ENCODE data around the gene RABGEF1.
A peak's percentile ranks its signal among the peaks of the same experiment; 100 is the strongest.
"Not testable (repeated sequence)": the region's sequence is repeated elsewhere in the genome, so short reads cannot be mapped to it uniquely, and the experiment has no call there.

RABGEF1 gene

DNA sequence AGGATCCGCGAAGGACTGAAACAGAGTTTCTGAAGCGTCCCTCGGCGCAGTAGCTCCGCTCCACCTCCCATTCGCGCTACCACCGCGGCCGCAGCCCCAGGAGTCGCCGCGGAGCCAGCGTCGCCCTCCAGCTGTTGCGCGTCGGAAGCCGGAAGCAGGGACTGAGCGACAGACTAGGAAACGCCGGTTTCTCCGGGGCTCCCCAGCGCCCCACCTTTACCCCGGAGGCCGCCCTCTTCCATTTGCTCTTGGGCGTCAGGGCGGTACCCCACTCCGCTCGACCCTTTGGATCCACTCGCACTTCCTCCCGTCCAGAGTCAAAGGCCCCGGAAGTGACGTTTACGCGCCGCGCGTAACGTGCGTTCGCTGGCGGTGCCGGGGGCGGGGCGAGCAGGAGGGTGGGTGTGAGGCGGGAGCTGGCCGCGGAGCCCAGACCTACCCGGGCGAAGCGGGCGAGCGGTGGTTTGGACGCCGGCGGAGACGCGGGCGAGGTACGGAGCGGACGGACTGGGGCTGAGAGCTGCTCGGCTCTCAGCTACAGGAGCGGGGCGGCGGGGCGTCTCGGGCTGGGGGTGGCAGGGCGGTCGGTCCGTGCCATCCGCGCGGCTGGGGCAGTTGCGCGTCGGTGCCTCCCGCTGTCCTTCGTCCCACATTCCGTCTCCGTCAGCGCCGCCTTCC, at the start of gene RABGEF1:
TSS of gene RABGEF1 (plus strand) at position 432 of the 678 bp plus-strand sequence. CDS start 31,167 bp downstream, outside the sequence.
- DNase-seq: peak; percentile 97

DNA sequence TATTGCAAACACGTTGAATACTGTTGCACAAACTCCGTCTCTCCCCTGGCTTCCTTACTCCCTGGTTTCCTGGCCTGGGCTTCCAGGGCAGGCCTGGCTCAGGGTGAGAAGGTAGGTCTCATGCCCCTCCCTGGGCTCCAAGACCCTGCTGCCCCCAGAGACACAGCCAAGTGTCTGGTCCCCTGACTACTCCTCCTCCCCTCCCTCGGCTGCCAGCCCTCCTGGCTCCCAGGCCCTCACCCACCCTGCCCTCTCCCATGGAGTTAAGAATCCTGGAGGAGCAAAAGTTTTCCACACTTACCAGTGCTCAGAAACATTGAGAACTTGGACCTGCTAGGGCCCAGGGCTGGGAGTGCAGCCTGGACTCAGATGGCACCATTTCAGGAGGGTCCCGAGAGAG, 47.2 kb upstream of the RABGEF1 start:
- DNase-seq: no peak

DNA sequence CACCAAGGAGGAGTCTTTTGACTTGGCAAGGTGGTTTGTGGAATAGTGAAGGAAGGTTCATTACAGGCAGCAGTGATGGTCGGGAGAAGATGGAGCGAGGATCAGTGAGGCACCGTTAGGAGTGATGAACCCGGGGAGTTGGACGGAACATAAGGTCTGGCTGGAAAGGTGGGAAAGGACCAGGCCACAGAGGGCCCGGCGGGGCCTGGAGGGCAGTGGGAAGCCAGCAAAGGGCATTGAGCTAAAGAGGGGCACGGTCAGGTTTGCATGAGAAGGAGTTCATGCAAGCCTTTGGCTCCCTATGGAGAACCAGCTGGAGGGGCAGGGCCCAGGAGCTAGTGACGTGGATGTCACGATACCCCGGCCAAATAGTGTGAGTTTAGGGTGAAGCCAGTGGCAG, 46.2 kb upstream of the RABGEF1 start:
- DNase-seq: no peak

DNA sequence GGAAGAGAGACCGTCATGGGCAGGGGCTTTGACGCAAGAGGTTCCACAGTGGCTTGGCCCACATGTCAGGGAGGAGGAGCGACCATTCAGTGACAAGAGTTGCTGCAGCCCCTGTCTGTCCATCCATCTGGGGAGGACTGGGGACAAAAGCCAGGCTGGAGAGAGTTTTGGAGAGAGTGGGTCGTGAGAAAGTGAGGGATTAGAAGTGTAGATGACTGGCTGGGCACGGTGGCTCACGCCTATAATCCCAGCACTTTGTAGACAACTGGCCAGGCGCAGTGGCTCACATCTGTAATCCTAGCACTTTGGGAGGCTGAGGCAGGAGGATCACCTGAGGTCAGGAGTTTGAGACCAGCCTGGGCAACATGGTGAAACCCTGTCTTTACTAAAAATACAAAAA, 45.1 kb upstream of the RABGEF1 start:
- DNase-seq: not testable (repeated sequence)

DNA sequence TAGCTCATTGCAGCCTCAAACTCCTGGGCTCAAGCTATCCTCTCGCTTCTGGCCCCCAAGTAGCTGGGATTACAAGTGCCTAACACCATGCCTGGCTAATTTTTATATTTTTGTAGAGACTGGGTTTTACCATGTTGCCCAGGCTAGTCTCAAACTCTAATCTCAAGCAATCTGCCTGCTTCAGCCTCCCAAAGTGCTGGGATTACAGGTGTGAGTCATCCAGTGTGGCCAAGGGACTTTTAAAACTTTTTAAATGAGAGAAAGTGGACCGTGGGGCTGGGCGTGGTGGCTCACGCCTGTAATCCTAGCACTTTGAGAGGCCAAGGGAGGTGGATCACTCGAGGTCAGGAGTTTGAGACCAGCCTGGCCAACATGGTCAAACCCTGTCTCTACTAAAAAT, 44.4 kb upstream of the RABGEF1 start:
- DNase-seq: not testable (repeated sequence)

DNA sequence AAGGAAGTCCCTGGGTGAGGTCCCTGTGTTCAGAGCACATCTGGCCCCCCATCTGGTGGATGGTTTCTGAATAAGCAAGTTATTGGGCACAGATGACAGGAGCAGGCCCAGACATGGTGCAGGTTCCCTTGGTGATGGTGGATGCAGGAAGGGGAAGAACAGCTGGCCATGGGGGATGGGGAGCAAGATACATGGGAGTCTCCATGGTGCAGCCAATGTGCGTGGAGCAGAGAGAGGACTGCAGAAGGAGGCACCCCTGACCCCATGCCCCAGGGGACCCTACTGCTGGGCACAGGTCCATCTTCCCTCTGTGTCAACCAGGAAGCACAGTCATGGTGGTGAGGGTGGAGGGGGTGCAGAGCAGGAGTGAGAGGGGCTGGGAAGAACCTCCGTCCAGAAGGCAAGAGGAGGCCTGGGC, 43.8 kb upstream of the RABGEF1 start:
- DNase-seq: no peak

DNA sequence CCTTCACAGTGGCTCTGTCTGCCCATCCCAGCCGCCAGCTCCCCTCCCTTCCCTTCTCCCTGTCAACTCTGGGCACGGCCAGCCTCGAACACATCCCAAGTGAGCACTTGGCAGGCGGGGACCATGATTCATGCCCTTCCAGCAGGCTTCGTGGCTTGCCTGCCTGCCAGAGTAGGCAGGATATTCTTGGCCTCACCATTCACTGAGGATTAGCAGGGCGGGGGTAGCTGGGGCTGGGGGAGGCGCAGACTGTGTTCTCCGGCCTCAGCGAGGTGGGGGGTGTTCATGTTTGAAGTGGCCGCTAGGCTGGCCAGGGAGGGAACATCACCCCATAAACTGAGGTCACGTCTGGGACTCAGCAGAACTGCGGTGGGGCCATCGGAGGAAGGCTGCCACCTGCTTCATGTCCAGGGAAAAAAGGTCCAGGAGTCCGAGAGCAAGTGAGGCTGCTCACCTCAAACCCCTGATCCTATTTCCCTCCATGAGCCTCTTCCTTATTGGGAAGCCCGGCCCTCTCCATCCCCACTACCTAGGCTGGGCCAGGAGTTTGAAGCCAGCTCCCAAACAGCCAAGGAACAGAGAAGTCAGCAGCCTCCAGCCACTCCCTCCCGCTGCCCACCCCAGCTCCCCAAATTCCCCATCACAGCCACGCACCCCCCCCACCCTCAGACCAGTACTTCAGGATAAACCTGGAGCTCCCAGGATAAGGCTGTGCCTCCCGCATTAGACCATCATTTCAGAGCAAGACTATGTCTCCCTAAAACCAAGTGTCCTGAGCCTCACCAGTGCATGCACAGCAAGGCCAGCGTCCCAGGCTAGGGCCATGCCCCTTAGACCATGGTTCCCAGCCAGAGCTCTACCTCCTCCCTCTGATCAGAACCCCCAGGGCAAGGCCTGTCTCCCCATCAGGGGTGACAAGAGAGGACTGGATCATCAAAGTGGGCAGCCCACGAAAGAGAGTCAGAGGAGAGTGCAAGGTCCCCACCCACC, 42.8 kb upstream of the RABGEF1 start:
- DNase-seq: no peak

DNA sequence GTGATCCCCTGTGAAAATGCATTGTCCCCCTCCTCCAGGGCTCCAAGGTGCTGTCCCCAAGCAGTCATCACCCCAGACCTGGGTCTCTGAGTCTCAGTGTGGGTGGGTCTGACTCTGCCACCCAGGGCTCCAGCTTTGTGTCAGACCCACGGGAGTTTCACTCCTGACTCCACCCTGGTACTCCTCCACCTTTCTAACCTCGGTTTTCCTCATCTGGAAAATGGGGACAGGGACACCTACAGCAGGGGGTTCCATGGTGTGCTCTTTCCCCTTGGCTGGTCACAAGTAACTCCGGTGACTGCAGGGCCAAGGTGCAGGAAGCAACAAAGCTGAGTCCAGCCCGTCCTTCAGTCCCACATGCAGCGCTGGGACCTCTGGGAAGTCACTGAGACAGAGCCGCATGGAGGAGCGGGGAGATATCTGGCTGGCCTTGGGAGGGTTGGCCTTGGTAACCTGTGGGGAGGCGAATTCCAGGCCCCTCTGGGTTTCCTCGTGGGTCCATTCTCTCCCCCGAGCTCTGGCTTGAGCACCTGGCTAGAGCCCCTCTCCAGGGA, 41.8 kb upstream of the RABGEF1 start:
- no peak for DNase-seq

DNA sequence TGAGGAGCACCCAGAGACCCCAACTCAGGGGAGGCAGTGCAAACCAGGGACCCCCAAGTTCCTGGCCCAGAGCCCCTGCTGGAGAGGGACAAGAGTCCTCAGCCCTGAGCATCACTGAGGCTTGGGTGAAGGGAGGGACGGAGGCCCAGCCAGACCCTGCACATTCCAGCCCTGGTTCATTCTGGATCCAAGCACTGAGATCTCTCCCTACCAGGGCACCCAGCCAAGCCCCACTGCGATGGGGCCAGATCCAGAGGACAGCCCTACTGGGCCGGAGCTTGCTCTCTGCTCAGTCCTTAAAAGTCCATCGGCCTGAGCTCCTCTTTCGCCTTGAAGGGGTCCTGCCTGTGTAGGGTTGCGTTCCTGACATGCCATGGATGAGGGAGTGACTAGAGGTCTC, 40.5 kb upstream of the RABGEF1 start:
- DNase-seq: no peak

DNA sequence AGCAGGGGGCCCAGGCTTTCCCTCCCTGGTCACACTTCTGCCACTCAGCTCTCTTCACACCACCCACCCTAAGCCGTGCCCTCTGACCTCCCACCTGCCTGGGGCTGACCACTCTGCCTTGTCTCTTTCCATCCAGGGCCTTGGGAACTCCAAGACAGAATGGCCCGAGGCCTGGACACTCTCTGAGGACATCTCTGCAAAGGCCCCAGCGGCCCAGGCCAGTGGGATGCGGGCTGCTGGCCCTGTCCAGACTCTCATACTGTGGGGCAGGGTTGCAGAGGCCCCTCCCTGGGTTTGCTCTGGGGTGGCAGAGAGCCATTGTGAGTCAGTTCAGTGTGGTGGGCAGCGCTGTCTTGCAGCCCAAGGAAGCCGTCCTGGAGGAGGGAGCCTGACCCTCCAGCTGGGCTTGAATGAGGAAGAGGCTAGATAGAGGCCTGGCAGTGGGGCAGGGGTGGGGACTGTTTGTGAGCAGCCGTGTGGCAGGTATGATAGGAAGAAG, 39.9 kb upstream of the RABGEF1 start:
- no peak for DNase-seq

DNA sequence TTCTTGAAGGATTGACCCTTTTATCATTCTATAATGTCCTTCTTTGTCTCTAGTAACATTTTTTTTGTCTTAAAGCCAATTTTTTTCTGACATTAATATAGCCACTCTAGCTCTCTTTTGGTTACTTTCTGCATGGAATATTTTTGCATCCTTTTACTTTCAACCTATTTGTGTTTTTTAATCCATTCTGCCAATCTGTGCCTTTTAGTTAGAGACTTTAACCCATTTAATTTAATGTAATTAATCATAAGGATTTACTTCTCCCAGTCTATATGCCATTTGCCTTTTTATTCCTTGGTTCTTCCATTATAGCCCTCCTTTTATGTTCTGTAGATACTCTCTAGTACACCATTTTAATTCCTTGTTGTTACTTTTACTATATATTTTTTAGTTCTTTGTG, 32.7 kb upstream of the RABGEF1 start:
- DNase-seq: no peak

DNA sequence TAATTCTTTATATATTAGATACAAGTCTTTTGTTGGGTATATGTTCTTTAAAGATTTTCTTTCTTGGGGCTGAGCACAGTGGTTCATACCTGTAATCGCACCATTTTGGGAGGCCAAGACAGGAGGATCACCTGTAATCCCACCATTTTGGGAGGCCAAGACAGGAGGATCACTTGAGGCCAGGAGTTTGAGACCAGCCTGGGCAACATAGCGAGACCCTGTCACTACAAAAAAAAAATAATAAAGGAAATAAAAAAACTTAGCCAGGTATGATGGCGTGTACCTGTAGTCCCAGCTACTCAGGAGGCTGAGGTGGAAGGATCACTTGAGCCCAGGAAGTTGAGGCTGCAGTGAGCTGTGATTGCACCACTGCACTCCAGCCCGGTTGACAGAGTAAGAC, 29.8 kb upstream of the RABGEF1 start:
- not testable (repeated sequence) for DNase-seq

DNA sequence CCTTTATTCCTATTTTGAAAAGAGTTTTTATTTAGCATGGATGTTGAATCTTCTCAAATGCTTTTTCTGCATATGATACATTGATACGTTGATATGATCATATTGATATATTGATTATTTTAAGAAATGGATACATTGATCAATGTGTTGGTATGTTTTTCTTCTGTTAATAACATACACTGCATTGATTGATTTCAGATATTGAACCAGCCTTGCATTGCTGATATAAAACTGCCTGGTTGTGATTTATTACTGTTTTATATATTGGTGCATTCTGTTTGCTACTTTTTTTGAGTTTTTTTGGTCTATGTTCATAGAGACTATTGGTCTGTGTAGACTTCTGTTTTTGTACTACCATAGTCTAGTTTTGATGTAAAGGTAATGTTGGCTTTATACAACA, 26.8 kb upstream of the RABGEF1 start:
- no peak for DNase-seq

DNA sequence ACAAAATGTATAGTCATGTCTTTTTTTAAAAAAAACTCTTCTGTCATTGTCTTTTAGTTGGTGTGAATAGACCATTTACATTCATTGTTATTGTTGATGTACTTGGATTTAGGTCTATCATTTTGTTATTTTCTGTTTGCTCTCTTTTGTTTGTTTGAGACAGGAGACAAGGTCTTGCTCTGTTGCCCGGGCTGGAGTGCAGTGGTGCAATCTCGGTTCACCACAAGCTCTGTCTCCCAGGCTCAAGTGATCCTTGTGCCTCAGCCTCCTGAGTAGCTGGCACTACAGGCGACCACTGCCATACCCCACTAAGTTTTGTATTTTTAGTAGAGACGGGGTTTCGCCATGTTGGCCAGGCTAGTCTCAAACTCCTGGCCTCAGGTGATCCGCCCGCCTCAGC, 23.9 kb upstream of the RABGEF1 start:
- DNase-seq: not testable (repeated sequence)

DNA sequence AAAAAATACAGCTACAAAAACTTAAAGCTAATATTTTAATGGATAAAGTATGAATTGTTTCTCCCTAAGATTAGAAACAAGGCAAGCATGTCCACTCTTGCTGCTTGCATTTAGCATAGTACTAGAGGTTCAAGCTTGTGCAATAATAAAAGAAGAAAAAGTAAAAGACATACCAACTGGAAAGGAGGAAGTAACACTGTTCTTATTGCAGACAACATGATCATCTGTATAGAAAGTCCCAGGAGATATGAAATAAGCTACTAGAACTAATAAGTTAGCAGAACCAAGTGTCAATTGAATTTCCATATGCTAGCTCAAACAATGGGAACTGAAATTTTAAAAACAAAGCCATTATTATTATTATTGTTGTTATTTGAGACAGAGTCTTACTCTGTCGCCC, 20.0 kb upstream of the RABGEF1 start:
- no peak for DNase-seq

DNA sequence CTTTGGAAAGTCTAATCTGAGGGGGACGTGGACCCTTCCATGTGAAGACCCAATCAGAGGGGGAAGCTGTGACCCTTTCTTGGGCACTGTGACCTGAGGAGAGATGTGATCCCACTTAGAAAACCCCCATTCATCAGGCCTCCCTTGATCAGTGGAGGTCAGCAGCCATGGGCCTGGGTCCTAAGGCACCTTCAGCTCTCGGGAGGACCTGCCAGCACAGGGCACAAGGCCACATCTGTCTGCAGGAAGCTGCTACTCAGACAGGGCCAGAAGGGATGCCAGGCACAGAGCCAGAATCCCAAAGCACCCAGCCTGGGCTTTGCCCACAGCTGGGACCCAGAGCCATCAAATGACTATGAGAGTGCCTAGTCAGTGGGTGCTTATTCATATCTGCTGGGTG, 14.7 kb upstream of the RABGEF1 start:
- no peak for DNase-seq

DNA sequence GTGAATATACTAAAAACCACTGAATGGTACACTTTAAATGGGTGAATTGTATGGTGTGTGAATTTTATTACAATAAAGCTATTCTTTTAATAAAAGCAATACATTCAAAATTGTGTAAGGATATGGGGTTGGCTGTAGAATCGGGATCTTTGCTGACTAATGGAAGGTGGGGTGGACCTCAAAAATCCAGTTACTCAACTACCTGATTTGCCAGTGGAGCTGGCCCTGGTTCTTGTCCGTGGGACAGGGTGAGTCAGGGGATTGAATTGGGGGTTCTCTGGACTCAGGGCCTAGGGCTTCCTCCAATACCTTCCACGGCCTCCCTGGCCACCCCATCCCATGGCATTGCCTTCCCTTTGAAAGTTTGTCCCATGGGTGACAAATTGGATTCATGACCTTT, 13.5 kb upstream of the RABGEF1 start:
- DNase-seq: no peak

DNA sequence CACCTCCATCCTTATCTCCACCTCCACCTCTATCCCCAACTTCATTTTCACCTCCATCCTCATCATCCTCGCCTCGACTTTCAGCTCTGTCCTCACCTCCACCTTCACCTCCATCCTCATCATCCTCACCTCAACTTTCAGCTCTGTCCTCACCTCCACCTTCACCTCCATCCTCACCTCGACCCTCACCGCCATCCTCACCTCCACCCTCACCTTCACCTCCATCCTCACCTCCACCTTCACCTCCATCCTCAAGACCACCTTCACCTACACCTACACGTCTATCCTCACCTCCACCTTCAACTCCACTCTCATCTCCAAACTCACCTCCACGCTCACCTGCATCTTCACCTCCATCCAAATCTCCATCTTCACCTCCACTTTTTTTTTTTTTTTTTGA, 12.0 kb upstream of the RABGEF1 start:
- DNase-seq: no peak

DNA sequence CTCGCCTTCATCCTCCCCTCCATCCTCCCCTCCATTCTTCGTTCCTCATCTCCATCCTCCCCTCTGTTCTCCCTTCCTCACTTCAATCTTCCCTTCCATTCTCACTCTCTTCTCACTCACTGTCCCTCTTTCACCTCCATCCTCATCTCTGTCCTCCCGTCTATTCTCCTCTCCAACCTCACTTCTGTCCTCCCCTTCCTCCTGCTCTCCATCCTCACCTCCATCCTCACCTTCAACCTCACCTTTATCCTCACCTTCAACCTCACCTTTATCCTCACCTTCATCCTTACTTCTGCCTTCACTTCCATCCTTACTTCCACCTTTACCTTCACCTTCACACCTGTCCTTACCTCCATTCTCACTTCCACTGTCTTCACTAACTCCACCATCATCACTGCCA, 11.3 kb upstream of the RABGEF1 start:
- DNase-seq: no peak

DNA sequence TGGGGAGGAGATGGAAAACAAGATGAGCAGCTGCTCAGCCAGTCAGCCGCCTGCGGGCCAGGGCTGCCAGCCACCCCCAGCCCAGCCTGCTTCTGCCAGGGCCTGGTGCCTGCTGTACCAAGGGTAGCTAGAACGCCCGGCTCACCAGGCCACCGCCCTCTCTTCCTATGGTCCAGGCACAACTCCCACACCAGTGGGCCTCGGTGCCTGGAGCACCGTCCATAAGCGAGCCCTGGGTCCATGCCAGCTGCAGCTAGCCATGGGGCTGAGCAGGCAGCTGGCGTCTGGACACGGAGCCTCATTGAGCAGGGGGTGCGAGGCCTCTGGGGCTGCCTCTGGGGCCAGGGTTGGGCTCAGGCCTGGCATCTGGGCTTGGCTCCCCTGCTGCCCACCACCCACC, 8.5 kb upstream of the RABGEF1 start:
- no peak for DNase-seq

DNA sequence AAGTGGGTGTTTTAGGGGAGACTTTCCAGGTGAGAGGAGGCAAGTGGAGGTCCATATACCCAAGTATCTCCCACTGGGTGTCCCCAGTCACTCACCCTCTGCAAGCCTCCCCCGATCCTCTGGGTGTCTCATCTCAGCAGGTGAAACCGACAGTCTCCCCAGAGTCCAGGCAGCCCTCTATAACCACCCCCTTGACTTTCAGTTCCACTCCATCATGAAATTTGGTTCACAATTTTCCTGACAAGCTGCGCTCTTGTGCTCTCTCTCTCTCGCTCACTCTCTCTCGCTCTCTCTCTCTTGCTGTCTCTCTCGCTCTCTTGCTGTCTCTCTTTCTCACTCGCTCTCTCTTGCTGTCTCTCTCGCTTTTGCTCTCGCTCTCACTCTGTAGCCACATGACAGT, 8.1 kb upstream of the RABGEF1 start:
- DNase-seq: no peak

DNA sequence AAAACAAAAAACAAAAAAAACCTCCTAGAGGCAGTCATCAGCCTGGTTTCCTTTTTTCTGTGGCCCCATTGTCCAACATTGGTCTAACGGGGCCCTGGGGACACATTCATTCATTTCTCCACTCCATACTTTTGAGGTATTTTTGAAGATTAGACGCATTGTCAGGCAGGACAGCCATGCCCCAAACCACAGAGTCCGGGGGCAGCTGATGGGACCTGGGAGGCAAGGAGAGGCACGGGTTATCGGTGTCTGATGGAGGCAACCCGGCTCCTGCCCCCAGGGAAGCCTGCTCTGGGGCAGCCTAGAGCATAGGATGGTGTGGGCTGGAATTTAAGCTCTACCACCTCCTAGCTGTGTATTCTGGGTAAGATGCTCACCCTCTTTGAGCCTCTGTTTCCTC, 6.5 kb upstream of the RABGEF1 start:
- DNase-seq: no peak

DNA sequence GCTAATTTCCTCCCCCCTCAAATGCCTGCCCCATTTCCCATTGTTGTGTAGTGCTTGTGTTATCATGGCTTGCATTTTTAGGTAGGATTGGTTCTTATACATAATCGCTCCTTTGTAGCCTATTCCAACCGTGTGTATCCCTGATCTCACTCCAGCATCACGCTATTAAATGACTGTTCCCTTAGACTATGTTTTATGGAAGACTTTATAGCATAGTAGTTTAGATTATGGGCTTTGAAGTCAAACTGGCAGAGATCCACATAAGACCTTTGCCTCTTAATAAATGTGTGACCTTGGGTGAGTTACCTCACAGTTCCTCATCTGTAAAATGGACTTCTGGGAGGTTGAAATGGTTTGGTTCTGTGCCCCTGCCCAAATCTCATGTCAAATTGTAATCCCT, 5.4 kb upstream of the RABGEF1 start:
- DNase-seq: no peak

DNA sequence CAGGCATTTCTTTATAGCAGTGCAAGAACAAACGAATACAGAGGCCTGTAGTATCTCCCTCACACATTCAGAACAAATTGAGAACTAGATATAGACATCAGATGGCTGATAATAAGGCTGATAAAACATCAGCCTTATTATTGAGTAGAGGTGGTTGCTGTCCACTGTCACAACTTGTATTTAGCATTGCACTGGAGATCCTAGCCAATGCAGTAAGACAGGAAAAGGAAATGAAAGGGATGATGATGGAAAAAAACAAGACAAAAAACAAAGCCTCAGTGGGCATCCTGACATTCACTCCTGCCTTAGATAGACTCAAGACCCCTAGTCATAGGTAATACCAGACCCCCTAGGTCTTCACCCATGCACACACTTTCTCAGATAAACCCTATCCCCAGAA, 4.7 kb upstream of the RABGEF1 start:
- no peak for DNase-seq
